Loucy (cell line): ENCODE data around the gene PFKFB4.

Experiments used
- H2AFZ ChIP-seq: fragments of 200-600 bp; sonication (generic); 2 replicates; pipeline ENCODE4 v1.6.0; 2016; ENCODE audit warnings: antibody characterized with exemption, mild to moderate bottlenecking, low read length, moderate library complexity
- H3F3A ChIP-seq: fragments of 200-600 bp; 2 replicates; pipeline ENCODE4 v1.6.0; 2016; ENCODE audit warnings: antibody characterized with exemption, low read depth, mild to moderate bottlenecking
- H3K27me3 ChIP-seq: fragments of 200-600 bp; sonication (generic); 2 replicates; pipeline ENCODE4 v1.6.1; 2014; ENCODE audit warnings: low read length, mild to moderate bottlenecking; ENCODE audit not compliant: insufficient read depth, poor library complexity, severe bottlenecking
- H3K36me3 ChIP-seq: fragments of 200-600 bp; sonication (generic); 2 replicates; pipeline ENCODE4 v1.6.1; 2016; ENCODE audit warnings: low read length; ENCODE audit not compliant: insufficient read depth
- H3K4me1 ChIP-seq: fragments of 200-600 bp; sonication (generic); 2 replicates; pipeline ENCODE4 v1.5.1; 2014; ENCODE audit warnings: low read length, mild to moderate bottlenecking; ENCODE audit not compliant: insufficient read depth, poor library complexity, severe bottlenecking
- H3K4me2 ChIP-seq: fragments of 200-600 bp; sonication (generic); 2 replicates; pipeline ENCODE4 v1.6.0; 2014; ENCODE audit warnings: antibody characterized with exemption, low read length, low read depth, mild to moderate bottlenecking; ENCODE audit not compliant: poor library complexity, severe bottlenecking
- H3K4me3 ChIP-seq: fragments of 200-600 bp; sonication (generic); 2 replicates; pipeline ENCODE4 v1.5.1; 2014; ENCODE audit warnings: low read length, mild to moderate bottlenecking, mixed read lengths; ENCODE audit not compliant: poor library complexity, severe bottlenecking
- H3K79me2 ChIP-seq: fragments of 200-600 bp; sonication (generic); 2 replicates; pipeline ENCODE4 v1.6.1; 2014; ENCODE audit warnings: low read length; ENCODE audit not compliant: insufficient read depth
- H3K9ac ChIP-seq: fragments of 200-600 bp; sonication (generic); 2 replicates; pipeline ENCODE4 v1.6.0; 2014; ENCODE audit warnings: mild to moderate bottlenecking, low read depth, low read length, moderate library complexity; ENCODE audit not compliant: poor library complexity, severe bottlenecking
- H3K9me2 ChIP-seq: fragments of 200-600 bp; sonication (generic); replicated peaks from 2 replicates; pipeline ENCODE4 v1.6.1; 2016; ENCODE audit warnings: low read depth, low read length, mixed read lengths
- H3K9me3 ChIP-seq: fragments of 200-600 bp; sonication (generic); 2 replicates; pipeline ENCODE4 v1.6.1; 2014; ENCODE audit warnings: mild to moderate bottlenecking, antibody characterized with exemption, low read length, low read depth; ENCODE audit not compliant: insufficient read depth
- H4K20me1 ChIP-seq: fragments of 200-600 bp; sonication (generic); 2 replicates; pipeline ENCODE4 v1.6.0; 2014; ENCODE audit warnings: antibody characterized with exemption, low read length, mild to moderate bottlenecking; ENCODE audit not compliant: insufficient read depth, poor library complexity, severe bottlenecking
- EZH2phosphoT487 ChIP-seq: fragments of 200-600 bp; IDR thresholded peaks from 2 replicates; pipeline ENCODE4 v1.6.1; 2018; ENCODE audit warnings: antibody characterized with exemption, mild to moderate bottlenecking, moderate library complexity, borderline replicate concordance
- TF ChIP-seq, protein P1 (sequence below): fragments of 200-600 bp; sonication (generic); conservative IDR thresholded peaks from 2 replicates; pipeline ENCODE4 v1.5.1; 2014; ENCODE audit warnings: mild to moderate bottlenecking, antibody characterized with exemption, low read length

Gene PFKFB4

GRCh38 chr3:48595526-48596121 is 39.0 kb upstream of the PFKFB4 start:
- Histone ChIP-seq H3F3A (no peaks in the 10 kb centered on the region), H3K4me1 (no peaks in the 10 kb centered on the region), H3K4me3 (no peak overlapping the region), H3K9ac (no peak overlapping the region), H3K9me3 (no peaks in the 10 kb centered on the region), H3K4me2 (no peak overlapping the region), H3K27me3 (no peaks in the 10 kb centered on the region), H2AFZ (no peak overlapping the region), H4K20me1 (no peaks in the 10 kb centered on the region), H3K9me2 (no peaks in the 10 kb centered on the region), H3K79me2 (no peaks in the 10 kb centered on the region), H3K36me3 (peaks cover 25% of the 10 kb centered on the region; the same call in 1 of the 2 replicates)
- no peak for TF ChIP-seq EZH2phosphoT487
- TF ChIP-seq, protein P1, sequence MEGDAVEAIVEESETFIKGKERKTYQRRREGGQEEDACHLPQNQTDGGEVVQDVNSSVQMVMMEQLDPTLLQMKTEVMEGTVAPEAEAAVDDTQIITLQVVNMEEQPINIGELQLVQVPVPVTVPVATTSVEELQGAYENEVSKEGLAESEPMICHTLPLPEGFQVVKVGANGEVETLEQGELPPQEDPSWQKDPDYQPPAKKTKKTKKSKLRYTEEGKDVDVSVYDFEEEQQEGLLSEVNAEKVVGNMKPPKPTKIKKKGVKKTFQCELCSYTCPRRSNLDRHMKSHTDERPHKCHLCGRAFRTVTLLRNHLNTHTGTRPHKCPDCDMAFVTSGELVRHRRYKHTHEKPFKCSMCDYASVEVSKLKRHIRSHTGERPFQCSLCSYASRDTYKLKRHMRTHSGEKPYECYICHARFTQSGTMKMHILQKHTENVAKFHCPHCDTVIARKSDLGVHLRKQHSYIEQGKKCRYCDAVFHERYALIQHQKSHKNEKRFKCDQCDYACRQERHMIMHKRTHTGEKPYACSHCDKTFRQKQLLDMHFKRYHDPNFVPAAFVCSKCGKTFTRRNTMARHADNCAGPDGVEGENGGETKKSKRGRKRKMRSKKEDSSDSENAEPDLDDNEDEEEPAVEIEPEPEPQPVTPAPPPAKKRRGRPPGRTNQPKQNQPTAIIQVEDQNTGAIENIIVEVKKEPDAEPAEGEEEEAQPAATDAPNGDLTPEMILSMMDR, result no peak

DNA sequence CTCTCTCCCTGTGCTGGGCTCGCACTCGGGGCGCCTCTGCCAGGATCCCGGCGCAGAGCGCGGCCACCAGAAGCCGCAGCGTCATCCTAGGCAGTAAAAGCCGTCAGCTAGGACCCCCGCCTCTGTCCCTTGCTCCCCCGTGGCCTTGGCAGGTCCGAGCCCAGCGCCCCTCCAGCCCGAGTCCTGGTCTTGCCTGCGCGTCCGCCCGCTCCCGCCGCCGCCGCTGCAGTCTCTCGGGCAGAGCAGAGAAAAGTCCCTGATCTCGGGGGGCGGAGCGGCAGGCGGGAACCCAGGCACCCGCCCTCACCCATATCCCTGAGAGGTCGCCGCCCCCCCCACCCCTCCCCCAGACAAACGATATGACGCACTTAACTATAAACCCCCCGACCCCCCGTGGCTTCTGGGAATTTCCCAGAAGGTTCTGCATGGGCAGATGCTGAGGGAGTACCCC is 38.5 kb upstream of the PFKFB4 start, which contains the start of gene COL7A1:
Gene COL7A1, minus strand, starts transcription at position 255 of the 451 bp plus-strand sequence. Its CDS starts 170 bp downstream, at position 85.
- no peaks in the 10 kb centered on the region for H3F3A ChIP-seq
- no peaks in the 10 kb centered on the region for H4K20me1 ChIP-seq
- no peak within 1 kb of the TSS for H3K4me3 ChIP-seq
- no peak within 1 kb of the TSS for H2AFZ ChIP-seq
- TF ChIP-seq, protein P1, result no peak
- TF ChIP-seq EZH2phosphoT487, result no peak
- no peak within 1 kb of the TSS for H3K4me2 ChIP-seq
- no peaks in the 10 kb centered on the region for H3K4me1 ChIP-seq
- H3K9me2 ChIP-seq, result no peaks in the 10 kb centered on the region
- H3K79me2 ChIP-seq, result no peaks in the 10 kb centered on the region
- H3K9ac ChIP-seq, result no peak within 1 kb of the TSS
- H3K27me3 ChIP-seq, result no peaks in the 10 kb centered on the region
- H3K36me3 ChIP-seq, result peaks cover 20% of the 10 kb centered on the region; the same call in 1 of the 2 replicates
- no peaks in the 10 kb centered on the region for H3K9me3 ChIP-seq

- Histone ChIP-seq H3K4me1 (no peaks in the 10 kb centered on the region), H3K27me3 (no peaks in the 10 kb centered on the region), H3K79me2 (no peaks in the 10 kb centered on the region), H2AFZ (no peak overlapping the region), H3K9ac (no peak overlapping the region), H3K9me3 (no peaks in the 10 kb centered on the region), H3K9me2 (no peaks in the 10 kb centered on the region), H3K4me3 (no peak overlapping the region), H4K20me1 (no peaks in the 10 kb centered on the region), H3K4me2 (no peak overlapping the region), H3F3A (no peaks in the 10 kb centered on the region), H3K36me3 (peaks cover 14% of the 10 kb centered on the region; the same call in 1 of the 2 replicates)
- no peak for TF ChIP-seq EZH2phosphoT487
- TF ChIP-seq, protein P1, result no peak
These were observed 37.9 kb upstream of the PFKFB4 start for GRCh38 chr3:48594417-48595049.
